ENCODE data around the gene EP400.
"Not testable (repeated sequence)": the region's sequence is repeated elsewhere in the genome, so short reads cannot be mapped to it uniquely, and the experiment has no call there.

DNA sequence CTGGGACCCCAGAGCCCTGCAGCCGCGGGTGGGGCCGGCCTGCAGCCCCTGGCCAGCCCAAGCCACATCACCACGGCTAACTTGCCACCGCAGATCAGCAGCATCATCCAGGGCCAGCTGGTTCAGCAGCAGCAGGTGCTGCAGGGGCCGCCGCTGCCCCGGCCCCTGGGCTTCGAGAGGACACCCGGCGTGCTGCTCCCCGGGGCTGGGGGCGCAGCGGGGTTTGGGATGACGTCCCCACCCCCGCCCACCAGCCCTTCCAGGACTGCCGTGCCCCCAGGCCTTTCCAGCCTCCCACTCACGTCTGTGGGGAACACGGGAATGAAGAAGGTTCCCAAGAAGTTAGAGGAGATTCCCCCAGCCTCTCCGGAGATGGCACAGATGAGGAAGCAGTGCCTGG is 11.6 kb downstream of the EP400 start:
- TF ChIP-seq, protein P1, sequence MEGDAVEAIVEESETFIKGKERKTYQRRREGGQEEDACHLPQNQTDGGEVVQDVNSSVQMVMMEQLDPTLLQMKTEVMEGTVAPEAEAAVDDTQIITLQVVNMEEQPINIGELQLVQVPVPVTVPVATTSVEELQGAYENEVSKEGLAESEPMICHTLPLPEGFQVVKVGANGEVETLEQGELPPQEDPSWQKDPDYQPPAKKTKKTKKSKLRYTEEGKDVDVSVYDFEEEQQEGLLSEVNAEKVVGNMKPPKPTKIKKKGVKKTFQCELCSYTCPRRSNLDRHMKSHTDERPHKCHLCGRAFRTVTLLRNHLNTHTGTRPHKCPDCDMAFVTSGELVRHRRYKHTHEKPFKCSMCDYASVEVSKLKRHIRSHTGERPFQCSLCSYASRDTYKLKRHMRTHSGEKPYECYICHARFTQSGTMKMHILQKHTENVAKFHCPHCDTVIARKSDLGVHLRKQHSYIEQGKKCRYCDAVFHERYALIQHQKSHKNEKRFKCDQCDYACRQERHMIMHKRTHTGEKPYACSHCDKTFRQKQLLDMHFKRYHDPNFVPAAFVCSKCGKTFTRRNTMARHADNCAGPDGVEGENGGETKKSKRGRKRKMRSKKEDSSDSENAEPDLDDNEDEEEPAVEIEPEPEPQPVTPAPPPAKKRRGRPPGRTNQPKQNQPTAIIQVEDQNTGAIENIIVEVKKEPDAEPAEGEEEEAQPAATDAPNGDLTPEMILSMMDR (IDR thresholded peaks at IDR 0.05; ENCODE audit: low read depth, low read length), result not testable (repeated sequence)
- not testable (repeated sequence) for TF ChIP-seq MYC, MAX (IDR thresholded peaks at IDR 0.05; ENCODE audit: low read depth, low read length)

All from NB4 (cell line).